Cardiac muscle cell (in vitro differentiated cells and primary cell): Measurements from ENCODE around the gene TXNL4A. TPM values are rescaled to one million over a fixed set of nuclear protein-coding genes. Genes with fewer than 3 reads are reported as not detected.

Experiments used
- DNase-seq, 2 donors: peaks; one replicate each; pipeline versions ENCODE4 v3.0.0 to v3.0.0-alpha.2; 2010 to 2017; ENCODE audit warnings: low read depth in 1 of 2, low spot score in 1 of 2
- H3K27ac ChIP-seq: fragments of 200-600 bp; sonication (generic); 2 replicates; pipeline ENCODE4 v1.5.1; 2016
- H3K27me3 ChIP-seq: fragments of 200-600 bp; sonication (generic); 2 replicates; pipeline ENCODE4 v1.6.0; 2016; ENCODE audit warnings: control low read depth
- H3K36me3 ChIP-seq: fragments of 200-600 bp; sonication (generic); 2 replicates; pipeline ENCODE4 v1.5.1; 2016; ENCODE audit warnings: control low read depth
- H3K4me1 ChIP-seq: fragments of 200-600 bp; sonication (generic); 2 replicates; pipeline ENCODE4 v1.8.1; 2017; ENCODE audit warnings: low read depth, mild to moderate bottlenecking, mixed run types
- H3K4me3 ChIP-seq: fragments of 200-600 bp; sonication (generic); 2 replicates; pipeline ENCODE4 v1.5.1; 2016; ENCODE audit warnings: mild to moderate bottlenecking
- H3K9me3 ChIP-seq: fragments of 200-600 bp; sonication (generic); 2 replicates; pipeline ENCODE4 v1.5.1; 2017; ENCODE audit warnings: low read depth, mild to moderate bottlenecking, control low read depth
- polyA plus RNA-seq: library from polyadenylated mRNA; unstranded; fragments of >200 nt; fragmentation: Nextera tagmentation; extraction: Ambion mirVana; gene quantifications from 2 replicates; pipeline ENCODE4 v1.2.1, GENCODE V29; 2016
- total RNA-seq: library from RNA; depleted of rRNA; stranded (reverse); fragments of >200 nt; gene quantifications from 2 replicates; pipeline ENCODE4 v1.2.3, GENCODE V29; 2016
- TF ChIP-seq, protein P1 (sequence below): IDR thresholded peaks from 2 replicates; pipeline ENCODE4 v1.5.1; 2012; ENCODE audit warnings: low read depth, mild to moderate bottlenecking, low read length

Gene TXNL4A
- total and polyA plus RNA-seq, 2 experiments from 2014 or later: 32.2 to 318 TPM

DNA sequence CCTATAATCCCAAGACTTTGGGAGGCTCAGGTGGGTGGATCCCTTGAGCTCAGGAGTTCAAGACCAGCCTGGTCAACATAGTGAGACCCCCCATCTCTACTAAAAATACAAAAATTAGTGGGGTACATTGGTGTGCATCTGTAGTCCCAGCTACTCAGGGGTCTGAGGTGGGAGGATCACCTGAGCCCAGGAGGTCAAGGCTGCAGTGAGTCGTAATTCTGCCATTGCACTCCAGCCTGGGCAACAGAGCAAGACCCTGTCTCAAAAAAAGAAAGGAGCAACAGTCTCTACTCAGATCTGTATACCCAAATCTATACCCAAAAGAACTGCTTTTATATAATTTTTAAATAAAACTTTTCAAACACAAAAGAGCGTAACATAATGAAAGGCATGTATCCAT lies 29.4 kb downstream of the TXNL4A start:
- Histone ChIP-seq H3K36me3 (no peaks in the 10 kb centered on the region), H3K27me3 (peaks cover 10% of the 10 kb centered on the region), H3K4me1 (peaks cover 7% of the 10 kb centered on the region), H3K4me3 (no peak overlapping the region), H3K9me3 (no peaks in the 10 kb centered on the region), H3K27ac (no peak overlapping the region)
- TF ChIP-seq, protein P1, sequence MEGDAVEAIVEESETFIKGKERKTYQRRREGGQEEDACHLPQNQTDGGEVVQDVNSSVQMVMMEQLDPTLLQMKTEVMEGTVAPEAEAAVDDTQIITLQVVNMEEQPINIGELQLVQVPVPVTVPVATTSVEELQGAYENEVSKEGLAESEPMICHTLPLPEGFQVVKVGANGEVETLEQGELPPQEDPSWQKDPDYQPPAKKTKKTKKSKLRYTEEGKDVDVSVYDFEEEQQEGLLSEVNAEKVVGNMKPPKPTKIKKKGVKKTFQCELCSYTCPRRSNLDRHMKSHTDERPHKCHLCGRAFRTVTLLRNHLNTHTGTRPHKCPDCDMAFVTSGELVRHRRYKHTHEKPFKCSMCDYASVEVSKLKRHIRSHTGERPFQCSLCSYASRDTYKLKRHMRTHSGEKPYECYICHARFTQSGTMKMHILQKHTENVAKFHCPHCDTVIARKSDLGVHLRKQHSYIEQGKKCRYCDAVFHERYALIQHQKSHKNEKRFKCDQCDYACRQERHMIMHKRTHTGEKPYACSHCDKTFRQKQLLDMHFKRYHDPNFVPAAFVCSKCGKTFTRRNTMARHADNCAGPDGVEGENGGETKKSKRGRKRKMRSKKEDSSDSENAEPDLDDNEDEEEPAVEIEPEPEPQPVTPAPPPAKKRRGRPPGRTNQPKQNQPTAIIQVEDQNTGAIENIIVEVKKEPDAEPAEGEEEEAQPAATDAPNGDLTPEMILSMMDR: no peak
- no peak for DNase-seq

DNA sequence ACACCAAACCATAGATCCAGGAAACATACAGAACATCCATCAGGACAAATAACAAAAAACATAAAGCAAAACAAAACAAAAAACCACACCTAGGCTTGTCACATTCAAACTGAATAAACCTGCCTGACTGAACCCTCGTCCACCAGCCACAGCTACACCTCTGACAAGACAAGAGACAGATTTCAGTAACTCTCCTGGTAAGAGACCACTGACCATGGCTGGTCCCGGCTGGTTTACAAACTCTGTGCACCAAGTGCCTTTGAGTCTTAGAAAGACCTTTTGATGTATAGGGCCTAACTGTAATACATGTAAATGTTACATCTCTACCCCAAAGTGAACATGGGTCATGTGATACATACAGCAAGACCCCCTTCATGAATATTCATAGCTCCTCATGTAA lies 32.1 kb downstream of the TXNL4A start:
- Histone ChIP-seq H3K4me3 (no peak overlapping the region), H3K4me1 (peaks cover 7% of the 10 kb centered on the region), H3K9me3 (no peaks in the 10 kb centered on the region), H3K36me3 (no peaks in the 10 kb centered on the region), H3K27me3 (peaks cover 13% of the 10 kb centered on the region), H3K27ac (no peak overlapping the region)
- TF ChIP-seq, protein P1: no peak
- no peak for DNase-seq

DNA sequence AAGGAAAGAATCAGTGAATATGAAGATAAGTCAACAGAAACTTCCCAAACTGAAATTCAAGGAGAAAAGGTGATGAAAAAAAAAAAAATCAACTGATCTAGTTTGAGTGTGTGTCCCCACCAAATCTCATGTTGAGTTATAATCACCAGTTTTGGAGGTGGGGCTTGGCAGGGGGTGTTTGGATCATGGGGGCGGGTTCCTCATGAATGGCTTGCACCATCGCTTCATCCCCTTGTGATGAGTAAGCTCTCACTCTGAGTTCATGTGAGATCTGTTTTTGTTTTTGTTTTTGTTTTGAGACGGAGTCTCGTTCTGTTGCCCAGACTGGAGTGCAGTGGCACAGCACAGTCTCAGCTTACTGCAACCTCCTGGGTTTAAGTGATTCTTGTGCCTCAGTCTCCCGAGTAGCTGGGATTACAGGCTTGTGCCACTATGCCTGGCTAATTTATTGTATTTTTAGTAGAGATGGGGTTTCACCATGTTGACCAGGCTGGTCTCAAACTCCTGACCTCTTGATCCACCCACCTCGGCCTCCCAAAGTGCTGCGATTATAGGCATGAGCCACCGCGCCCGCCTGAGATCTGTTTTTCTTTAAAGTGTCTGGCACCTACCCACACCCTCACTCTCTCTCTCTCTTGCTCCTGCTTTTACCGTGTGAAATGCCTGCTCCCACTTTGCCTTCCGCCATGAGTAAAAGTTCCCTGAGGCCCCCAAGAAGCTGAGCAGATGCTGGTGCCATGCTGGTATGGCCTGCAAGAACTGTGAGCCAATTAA lies 32.9 kb downstream of the TXNL4A start:
- H3K27me3 ChIP-seq: peaks cover 13% of the 10 kb centered on the region
- DNase-seq: no peak
- no peaks in the 10 kb centered on the region for H3K36me3 ChIP-seq

DNA sequence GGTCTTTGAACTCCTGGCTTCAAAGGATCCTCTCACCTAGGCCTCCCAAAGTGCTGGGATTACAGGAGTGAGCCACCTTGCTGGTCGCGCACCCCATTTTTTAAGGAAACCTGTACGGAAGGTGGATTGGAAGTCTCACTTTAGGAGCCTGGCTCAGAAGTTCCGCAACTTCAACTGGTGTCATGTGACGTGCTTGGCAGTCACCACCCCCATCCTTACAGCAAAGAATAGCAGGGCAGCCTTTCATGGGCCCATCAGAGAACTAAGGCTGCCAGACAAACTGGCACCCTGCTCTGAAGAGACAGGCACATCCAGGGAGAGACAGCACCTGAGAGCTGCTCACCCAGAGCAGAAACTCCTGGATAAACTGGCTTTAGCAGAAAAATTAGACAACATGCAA lies 33.6 kb downstream of the TXNL4A start:
- Histone ChIP-seq H3K27ac (no peak overlapping the region), H3K9me3 (no peaks in the 10 kb centered on the region), H3K4me3 (no peak overlapping the region), H3K36me3 (no peaks in the 10 kb centered on the region), H3K4me1 (peaks cover 7% of the 10 kb centered on the region), H3K27me3 (peaks cover 13% of the 10 kb centered on the region)
- peak in 1 of 2 donors; percentile 41 for DNase-seq
- TF ChIP-seq, protein P1: no peak

More for the DNA sequence above, 32.9 kb downstream of the TXNL4A start:
- no peak overlapping the region for H3K4me3 ChIP-seq
- no peaks in the 10 kb centered on the region for H3K9me3 ChIP-seq
- H3K27ac ChIP-seq: no peak overlapping the region
- peaks cover 7% of the 10 kb centered on the region for H3K4me1 ChIP-seq
- TF ChIP-seq, protein P1: no peak

DNA sequence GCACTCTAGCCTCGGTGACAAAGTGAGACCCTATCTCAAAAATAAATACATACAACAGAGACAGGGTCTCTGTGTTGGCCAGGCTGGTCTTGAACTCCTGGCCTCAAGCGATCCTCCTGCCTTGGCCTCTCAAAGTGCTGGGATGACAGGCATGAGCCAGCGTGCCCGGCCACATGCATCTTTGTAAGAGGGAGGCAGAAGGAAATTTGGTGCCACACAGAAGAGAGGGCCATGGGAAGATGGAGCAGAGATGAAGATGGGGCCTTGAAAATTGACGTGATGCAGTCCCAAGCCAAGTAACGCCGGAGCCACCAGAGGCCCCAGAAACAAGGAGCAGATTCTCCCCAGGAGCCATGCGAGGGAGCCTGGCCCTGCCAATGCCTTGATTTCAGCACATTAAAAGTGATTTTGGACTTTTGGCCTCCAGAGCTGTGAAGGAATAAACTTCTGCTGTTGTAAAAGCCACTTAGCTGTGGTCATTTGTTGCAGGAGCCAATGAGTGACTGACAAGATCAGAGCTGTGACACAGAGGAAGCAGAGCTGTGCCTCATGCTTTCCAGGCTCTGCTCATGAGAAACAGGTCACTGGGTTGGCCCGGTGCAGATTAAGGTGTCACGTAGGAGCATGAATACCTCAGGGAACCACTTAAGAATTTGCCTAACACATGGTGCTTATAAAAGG lies 34.3 kb downstream of the TXNL4A start:
- H3K4me3 ChIP-seq: no peak overlapping the region
- no peaks in the 10 kb centered on the region for H3K36me3 ChIP-seq
- H3K27me3 ChIP-seq: peaks cover 13% of the 10 kb centered on the region
- TF ChIP-seq, protein P1: no peak
- no peak for DNase-seq
- H3K4me1 ChIP-seq: peaks cover 7% of the 10 kb centered on the region
- no peaks in the 10 kb centered on the region for H3K9me3 ChIP-seq
- no peak overlapping the region for H3K27ac ChIP-seq
